Activated naive CD8-positive, alpha-beta T cell (primary cell): ENCODE results near the gene CCDC9.

ENCODE experiments used
- H3K27ac Mint-ChIP-seq: one replicate; pipeline ENCODE4 v1.8.0; 2021; ENCODE audit warnings: mixed read lengths
- H3K27me3 Mint-ChIP-seq: one replicate; pipeline ENCODE4 v1.8.0; 2021; ENCODE audit warnings: mixed read lengths
- H3K36me3 Mint-ChIP-seq: one replicate; pipeline ENCODE4 v1.8.0; 2021; ENCODE audit warnings: mixed read lengths
- H3K4me1 Mint-ChIP-seq: one replicate; pipeline ENCODE4 v1.8.0; 2021; ENCODE audit warnings: low read depth, mixed read lengths
- H3K4me3 Mint-ChIP-seq: one replicate; pipeline ENCODE4 v1.8.0; 2021; ENCODE audit warnings: mild to moderate bottlenecking, mixed read lengths
- H3K9me3 Mint-ChIP-seq: one replicate; pipeline ENCODE4 v1.8.0; 2021; ENCODE audit warnings: low read depth, mixed read lengths

Gene CCDC9

GRCh38 chr19:47228937-47229675 is 27.2 kb upstream of the CCDC9 start:
- no peaks in the 10 kb centered on the region for H3K27me3 Mint-ChIP-seq
- H3K9me3 Mint-ChIP-seq: no peaks in the 10 kb centered on the region
- no peaks in the 10 kb centered on the region for H3K36me3 Mint-ChIP-seq
- H3K27ac Mint-ChIP-seq: no peak overlapping the region
- H3K4me3 Mint-ChIP-seq: no peak overlapping the region
- peaks cover 32% of the 10 kb centered on the region for H3K4me1 Mint-ChIP-seq

- Mint-ChIP-seq H3K27ac (no peak overlapping the region), H3K27me3 (no peaks in the 10 kb centered on the region), H3K9me3 (no peaks in the 10 kb centered on the region), H3K4me3 (no peak overlapping the region), H3K4me1 (peaks cover 32% of the 10 kb centered on the region), H3K36me3 (no peaks in the 10 kb centered on the region)
Measured at GRCh38 chr19:47229676-47230053, 26.7 kb upstream of the CCDC9 start.

GRCh38 chr19:47230054-47230920 is 26.0 kb upstream of the CCDC9 start:
- Mint-ChIP-seq H3K27me3 (no peaks in the 10 kb centered on the region), H3K4me3 (peak overlapping the region; percentile 42), H3K4me1 (peaks cover 32% of the 10 kb centered on the region), H3K36me3 (no peaks in the 10 kb centered on the region), H3K9me3 (no peaks in the 10 kb centered on the region), H3K27ac (no peak overlapping the region)

GRCh38 chr19:47230921-47231214 is 25.5 kb upstream of the CCDC9 start, which contains the start of gene BBC3:
Gene BBC3 (minus strand): TSS chr19:47231199. CDS start chr19:47228431, 2,768 bp downstream.
- Mint-ChIP-seq H3K4me1 (peaks cover 28% of the 10 kb centered on the region), H3K27ac (peak within 1 kb of the TSS; percentile 89), H3K4me3 (peak within 1 kb of the TSS; percentile 86), H3K27me3 (no peaks in the 10 kb centered on the region), H3K36me3 (no peaks in the 10 kb centered on the region), H3K9me3 (no peaks in the 10 kb centered on the region)

- Mint-ChIP-seq H3K4me3 (peak overlapping the region; percentile 86), H3K4me1 (peaks cover 28% of the 10 kb centered on the region), H3K9me3 (no peaks in the 10 kb centered on the region), H3K27me3 (no peaks in the 10 kb centered on the region), H3K36me3 (no peaks in the 10 kb centered on the region), H3K27ac (peak overlapping the region; percentile 89)
Measured at GRCh38 chr19:47231215-47232054, 24.9 kb upstream of the CCDC9 start.

GRCh38 chr19:47232422-47233211 is 23.7 kb upstream of the CCDC9 start:
- Mint-ChIP-seq H3K27ac (peak overlapping the region; percentile 89), H3K27me3 (no peaks in the 10 kb centered on the region), H3K36me3 (no peaks in the 10 kb centered on the region), H3K9me3 (no peaks in the 10 kb centered on the region), H3K4me1 (peaks cover 20% of the 10 kb centered on the region), H3K4me3 (peak overlapping the region; percentile 86)

- H3K36me3 Mint-ChIP-seq: no peaks in the 10 kb centered on the region
- no peak overlapping the region for H3K27ac Mint-ChIP-seq
- H3K4me1 Mint-ChIP-seq: peaks cover 37% of the 10 kb centered on the region
- H3K4me3 Mint-ChIP-seq: no peak overlapping the region
- no peaks in the 10 kb centered on the region for H3K27me3 Mint-ChIP-seq
- H3K9me3 Mint-ChIP-seq: no peaks in the 10 kb centered on the region
Measured at GRCh38 chr19:47236072-47236675, 20.2 kb upstream of the CCDC9 start.

- Mint-ChIP-seq H3K9me3 (no peaks in the 10 kb centered on the region), H3K36me3 (no peaks in the 10 kb centered on the region), H3K4me1 (peaks cover 27% of the 10 kb centered on the region), H3K27ac (peak overlapping the region; percentile 46), H3K27me3 (no peaks in the 10 kb centered on the region), H3K4me3 (peak overlapping the region; percentile 80)
Measured at GRCh38 chr19:47239152-47239551, 17.2 kb upstream of the CCDC9 start.

GRCh38 chr19:47239610-47240296 is 16.6 kb upstream of the CCDC9 start:
- Mint-ChIP-seq H3K36me3 (no peaks in the 10 kb centered on the region), H3K9me3 (no peaks in the 10 kb centered on the region), H3K27ac (no peak overlapping the region), H3K4me1 (peaks cover 31% of the 10 kb centered on the region), H3K4me3 (peak overlapping the region; percentile 54), H3K27me3 (no peaks in the 10 kb centered on the region)

GRCh38 chr19:47240556-47240955 is 15.8 kb upstream of the CCDC9 start:
- Mint-ChIP-seq H3K27ac (no peak overlapping the region), H3K27me3 (no peaks in the 10 kb centered on the region), H3K4me3 (peak overlapping the region; percentile 54), H3K9me3 (no peaks in the 10 kb centered on the region), H3K4me1 (peaks cover 32% of the 10 kb centered on the region), H3K36me3 (no peaks in the 10 kb centered on the region)

- H3K4me1 Mint-ChIP-seq: peaks cover 32% of the 10 kb centered on the region
- no peaks in the 10 kb centered on the region for H3K27me3 Mint-ChIP-seq
- H3K9me3 Mint-ChIP-seq: no peaks in the 10 kb centered on the region
- H3K27ac Mint-ChIP-seq: no peak overlapping the region
- H3K4me3 Mint-ChIP-seq: no peak overlapping the region
- H3K36me3 Mint-ChIP-seq: no peaks in the 10 kb centered on the region
Measured at GRCh38 chr19:47240996-47241918, 15.1 kb upstream of the CCDC9 start.

GRCh38 chr19:47241919-47242577 is 14.3 kb upstream of the CCDC9 start:
- H3K4me1 Mint-ChIP-seq: peaks cover 32% of the 10 kb centered on the region
- no peak overlapping the region for H3K27ac Mint-ChIP-seq
- no peak overlapping the region for H3K4me3 Mint-ChIP-seq
- no peaks in the 10 kb centered on the region for H3K36me3 Mint-ChIP-seq
- H3K9me3 Mint-ChIP-seq: no peaks in the 10 kb centered on the region
- no peaks in the 10 kb centered on the region for H3K27me3 Mint-ChIP-seq
